Measurements from ENCODE around the gene SORL1.

Gene SORL1

GRCh38 chr11:121608545-121609098 is 156.5 kb downstream of the SORL1 start:
- Mint-ChIP-seq H3K36me3 (ENCODE audit: insufficient read depth) (peaks cover 99% of the 10 kb centered on the region), H3K27me3 (no peaks in the 10 kb centered on the region), H3K27ac (peak overlapping the region; percentile 44), H3K9me3 (no peaks in the 10 kb centered on the region), H3K4me1 (ENCODE audit: low read depth in 2 of 2) (no peaks in the 10 kb centered on the region), H3K4me3 (no peak overlapping the region)
- ATAC-seq (replicated peaks) (no peak), DNase-seq (no peak)

- Mint-ChIP-seq H3K4me3 (no peak overlapping the region), H3K36me3 (ENCODE audit: insufficient read depth) (peaks cover 97% of the 10 kb centered on the region), H3K27me3 (no peaks in the 10 kb centered on the region), H3K9me3 (no peaks in the 10 kb centered on the region), H3K4me1 (ENCODE audit: low read depth in 2 of 2) (peaks cover 0 to 5% of the 10 kb centered on the region in 2 donors), H3K27ac (no peak overlapping the region)
- ATAC-seq (replicated peaks) (no peak), DNase-seq (no peak)
Measured at GRCh38 chr11:121610706-121611105, 158.6 kb downstream of the SORL1 start.

- Mint-ChIP-seq H3K36me3 (ENCODE audit: insufficient read depth) (peaks cover 97% of the 10 kb centered on the region), H3K4me1 (ENCODE audit: low read depth in 2 of 2) (peaks cover 0 to 5% of the 10 kb centered on the region in 2 donors), H3K9me3 (no peaks in the 10 kb centered on the region), H3K27me3 (no peaks in the 10 kb centered on the region), H3K4me3 (no peak overlapping the region), H3K27ac (peak overlapping the region in 1 of 2 donors; percentile 19)
- ATAC-seq (replicated peaks) (no peak), DNase-seq (no peak)
Measured at GRCh38 chr11:121611242-121611641, 159.1 kb downstream of the SORL1 start.

GRCh38 chr11:121613724-121614123 is 161.6 kb downstream of the SORL1 start:
- H3K36me3 Mint-ChIP-seq (ENCODE audit: insufficient read depth) = peaks cover 97% of the 10 kb centered on the region
- H3K4me1 Mint-ChIP-seq (ENCODE audit: low read depth in 2 of 2) = peaks cover 0 to 5% of the 10 kb centered on the region in 2 donors
- H3K27ac Mint-ChIP-seq = no peak overlapping the region
- no peaks in the 10 kb centered on the region for H3K9me3 Mint-ChIP-seq
- H3K4me3 Mint-ChIP-seq = no peak overlapping the region
- no peak for DNase-seq
- no peaks in the 10 kb centered on the region for H3K27me3 Mint-ChIP-seq
- no peak for ATAC-seq (replicated peaks)

GRCh38 chr11:121614636-121615240 is 162.6 kb downstream of the SORL1 start:
- Mint-ChIP-seq H3K9me3 (no peaks in the 10 kb centered on the region), H3K4me1 (ENCODE audit: low read depth in 2 of 2) (peaks cover 0 to 5% of the 10 kb centered on the region in 2 donors), H3K27ac (peak overlapping the region in 1 of 2 donors; percentile 5), H3K27me3 (no peaks in the 10 kb centered on the region), H3K36me3 (ENCODE audit: insufficient read depth) (peaks cover 97% of the 10 kb centered on the region), H3K4me3 (no peak overlapping the region)
- no peak for ATAC-seq (replicated peaks)
- DNase-seq = no peak

GRCh38 chr11:121615501-121615900 is 163.4 kb downstream of the SORL1 start:
- Mint-ChIP-seq H3K36me3 (ENCODE audit: insufficient read depth) (peaks cover 98% of the 10 kb centered on the region), H3K4me1 (ENCODE audit: low read depth in 2 of 2) (peaks cover 0 to 5% of the 10 kb centered on the region in 2 donors), H3K9me3 (no peaks in the 10 kb centered on the region), H3K4me3 (no peak overlapping the region), H3K27ac (peak overlapping the region in 1 of 2 donors; percentile 5), H3K27me3 (no peaks in the 10 kb centered on the region)
- ATAC-seq (replicated peaks) = no peak
- DNase-seq = no peak

GRCh38 chr11:121618516-121618915 is 166.4 kb downstream of the SORL1 start:
- H3K27ac Mint-ChIP-seq = peak overlapping the region in 1 of 2 donors; percentile 55
- peaks cover 0 to 5% of the 10 kb centered on the region in 2 donors for H3K4me1 Mint-ChIP-seq (ENCODE audit: low read depth in 2 of 2)
- no peak for DNase-seq
- H3K27me3 Mint-ChIP-seq = no peaks in the 10 kb centered on the region
- H3K36me3 Mint-ChIP-seq (ENCODE audit: insufficient read depth) = peaks cover 95% of the 10 kb centered on the region
- ATAC-seq (replicated peaks) = no peak
- H3K4me3 Mint-ChIP-seq = no peak overlapping the region
- H3K9me3 Mint-ChIP-seq = no peaks in the 10 kb centered on the region

- H3K4me1 Mint-ChIP-seq (ENCODE audit: low read depth in 2 of 2) = peaks cover 0 to 2% of the 10 kb centered on the region in 2 donors
- H3K36me3 Mint-ChIP-seq (ENCODE audit: insufficient read depth) = peaks cover 95% of the 10 kb centered on the region
- ATAC-seq (replicated peaks) (no peak), DNase-seq (no peak)
- H3K4me3 Mint-ChIP-seq = no peak overlapping the region
- H3K9me3 Mint-ChIP-seq = no peaks in the 10 kb centered on the region
- peak overlapping the region; percentile 56 to 69 for H3K27ac Mint-ChIP-seq
- no peaks in the 10 kb centered on the region for H3K27me3 Mint-ChIP-seq
Measured at GRCh38 chr11:121625777-121626506, 173.8 kb downstream of the SORL1 start.

- peak overlapping the region; percentile 56 to 69 for H3K27ac Mint-ChIP-seq
- no peak overlapping the region for H3K4me3 Mint-ChIP-seq
- no peaks in the 10 kb centered on the region for H3K9me3 Mint-ChIP-seq
- ATAC-seq (replicated peaks) (no peak), DNase-seq (no peak)
- peaks cover 0 to 2% of the 10 kb centered on the region in 2 donors for H3K4me1 Mint-ChIP-seq (ENCODE audit: low read depth in 2 of 2)
- H3K27me3 Mint-ChIP-seq = no peaks in the 10 kb centered on the region
- peaks cover 94% of the 10 kb centered on the region for H3K36me3 Mint-ChIP-seq (ENCODE audit: insufficient read depth)
Measured at GRCh38 chr11:121626507-121626875, 174.4 kb downstream of the SORL1 start.

- no peaks in the 10 kb centered on the region for H3K9me3 Mint-ChIP-seq
- no peak for DNase-seq
- no peak overlapping the region for H3K4me3 Mint-ChIP-seq
- peak overlapping the region in 1 of 2 donors; percentile 69 for H3K27ac Mint-ChIP-seq
- ATAC-seq (replicated peaks) = no peak
- H3K36me3 Mint-ChIP-seq (ENCODE audit: insufficient read depth) = peaks cover 93% of the 10 kb centered on the region
- no peaks in the 10 kb centered on the region for H3K27me3 Mint-ChIP-seq
- peaks cover 0 to 2% of the 10 kb centered on the region in 2 donors for H3K4me1 Mint-ChIP-seq (ENCODE audit: low read depth in 2 of 2)
Measured at GRCh38 chr11:121626980-121627379, 174.9 kb downstream of the SORL1 start.

GRCh38 chr11:121630041-121630440 is 177.9 kb downstream of the SORL1 start:
- no peaks in the 10 kb centered on the region for H3K9me3 Mint-ChIP-seq
- peaks cover 94% of the 10 kb centered on the region for H3K36me3 Mint-ChIP-seq (ENCODE audit: insufficient read depth)

GRCh38 chr11:121631456-121631855 is 179.3 kb downstream of the SORL1 start:
- no peaks in the 10 kb centered on the region for H3K9me3 Mint-ChIP-seq
- peaks cover 0 to 2% of the 10 kb centered on the region in 2 donors for H3K4me1 Mint-ChIP-seq (ENCODE audit: low read depth in 2 of 2)
- H3K36me3 Mint-ChIP-seq (ENCODE audit: insufficient read depth) = peaks cover 80% of the 10 kb centered on the region

More at GRCh38 chr11:121630041-121630440, 177.9 kb downstream of the SORL1 start:
- Mint-ChIP-seq H3K27ac (no peak overlapping the region), H3K27me3 (no peaks in the 10 kb centered on the region), H3K4me1 (ENCODE audit: low read depth in 2 of 2) (peaks cover 0 to 2% of the 10 kb centered on the region in 2 donors), H3K4me3 (no peak overlapping the region)
- DNase-seq = no peak
- ATAC-seq (replicated peaks) = no peak

GRCh38 chr11:121634273-121634672 is 182.2 kb downstream of the SORL1 start:
- H3K27me3 Mint-ChIP-seq = no peaks in the 10 kb centered on the region
- no peak overlapping the region for H3K4me3 Mint-ChIP-seq
- no peak for ATAC-seq (replicated peaks)
- DNase-seq = no peak
- no peaks in the 10 kb centered on the region for H3K9me3 Mint-ChIP-seq
- H3K36me3 Mint-ChIP-seq (ENCODE audit: insufficient read depth) = peaks cover 56% of the 10 kb centered on the region
- peaks cover 0 to 2% of the 10 kb centered on the region in 2 donors for H3K4me1 Mint-ChIP-seq (ENCODE audit: low read depth in 2 of 2)
- H3K27ac Mint-ChIP-seq = peak overlapping the region in 1 of 2 donors; percentile 45

More at GRCh38 chr11:121631456-121631855, 179.3 kb downstream of the SORL1 start:
- no peak overlapping the region for H3K27ac Mint-ChIP-seq
- no peaks in the 10 kb centered on the region for H3K27me3 Mint-ChIP-seq
- ATAC-seq (replicated peaks) (no peak), DNase-seq (no peak)
- H3K4me3 Mint-ChIP-seq = no peak overlapping the region

- no peak overlapping the region for H3K27ac Mint-ChIP-seq
- DNase-seq = no peak
- H3K4me3 Mint-ChIP-seq = no peak overlapping the region
- H3K4me1 Mint-ChIP-seq (ENCODE audit: low read depth in 2 of 2) = peaks cover 0 to 2% of the 10 kb centered on the region in 2 donors
- H3K36me3 Mint-ChIP-seq (ENCODE audit: insufficient read depth) = peaks cover 49% of the 10 kb centered on the region
- no peaks in the 10 kb centered on the region for H3K9me3 Mint-ChIP-seq
- ATAC-seq (replicated peaks) = no peak
- no peaks in the 10 kb centered on the region for H3K27me3 Mint-ChIP-seq
Measured at GRCh38 chr11:121634889-121635288, 182.8 kb downstream of the SORL1 start.
